Epithelial cell of prostate (primary cell): Measurements from ENCODE around the gene P2RY8.
"Not testable (repeated sequence)": the region's sequence is repeated elsewhere in the genome, so short reads cannot be mapped to it uniquely, and the experiment has no call there.

ENCODE experiments used
- DNase-seq: peaks from one replicate; pipeline ENCODE4 v3.0.0-alpha.2; 2011; ENCODE audit warnings: low read depth, low spot score
- H3K27ac ChIP-seq: fragments of 450-650 bp; 2 replicates; pipeline ENCODE4 v1.5.1; 2017; ENCODE audit warnings: mild to moderate bottlenecking

P2RY8 gene, protein sequence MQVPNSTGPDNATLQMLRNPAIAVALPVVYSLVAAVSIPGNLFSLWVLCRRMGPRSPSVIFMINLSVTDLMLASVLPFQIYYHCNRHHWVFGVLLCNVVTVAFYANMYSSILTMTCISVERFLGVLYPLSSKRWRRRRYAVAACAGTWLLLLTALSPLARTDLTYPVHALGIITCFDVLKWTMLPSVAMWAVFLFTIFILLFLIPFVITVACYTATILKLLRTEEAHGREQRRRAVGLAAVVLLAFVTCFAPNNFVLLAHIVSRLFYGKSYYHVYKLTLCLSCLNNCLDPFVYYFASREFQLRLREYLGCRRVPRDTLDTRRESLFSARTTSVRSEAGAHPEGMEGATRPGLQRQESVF

GRCh38 chrX:1537031-1537715, at the start of gene P2RY8:
Gene P2RY8 (minus strand): TSS chrX:1537185. CDS start chrX:1466558, 70,627 bp downstream.
- DNase-seq: no peak
- H3K27ac ChIP-seq: no peak within 1 kb of the TSS

DNA sequence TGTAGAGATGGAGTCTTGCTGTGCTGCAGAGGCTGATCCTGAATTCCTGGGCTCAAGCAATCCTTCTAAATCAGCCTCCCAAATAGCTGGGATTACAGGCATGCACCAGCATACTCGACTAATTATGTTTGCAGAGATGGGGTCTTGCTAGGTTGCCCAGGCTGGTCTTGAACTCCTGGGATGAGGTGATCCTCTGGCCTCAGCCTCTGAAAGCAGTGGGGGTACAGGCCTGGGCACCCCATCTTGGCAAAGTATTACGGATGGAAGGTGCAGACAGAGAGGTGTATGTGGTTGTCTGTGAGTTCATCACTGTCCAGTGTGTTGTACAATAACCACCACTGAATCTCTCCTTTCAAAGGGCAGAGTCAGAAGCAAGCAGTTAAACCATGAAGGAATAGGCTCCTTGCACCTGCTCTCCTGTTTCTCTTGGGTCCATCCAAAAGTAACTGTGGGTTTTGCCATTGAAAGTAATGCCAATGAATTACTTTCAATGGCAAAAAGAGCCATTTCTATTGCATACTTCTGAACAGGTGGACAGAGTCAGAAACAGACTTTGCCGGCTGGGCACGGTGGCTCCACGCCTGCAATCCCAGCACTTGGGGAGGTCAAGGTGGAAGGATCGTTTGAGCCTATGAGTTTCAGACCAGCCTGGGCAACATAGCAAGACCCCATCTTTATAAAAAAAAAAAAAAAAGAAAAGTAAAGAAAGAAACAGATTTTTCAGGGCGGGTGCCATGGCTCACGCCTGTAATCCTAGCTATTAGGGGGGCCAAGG, 47.4 kb upstream of the P2RY8 start:
- no peak overlapping the region for H3K27ac ChIP-seq
- no peak for DNase-seq

DNA sequence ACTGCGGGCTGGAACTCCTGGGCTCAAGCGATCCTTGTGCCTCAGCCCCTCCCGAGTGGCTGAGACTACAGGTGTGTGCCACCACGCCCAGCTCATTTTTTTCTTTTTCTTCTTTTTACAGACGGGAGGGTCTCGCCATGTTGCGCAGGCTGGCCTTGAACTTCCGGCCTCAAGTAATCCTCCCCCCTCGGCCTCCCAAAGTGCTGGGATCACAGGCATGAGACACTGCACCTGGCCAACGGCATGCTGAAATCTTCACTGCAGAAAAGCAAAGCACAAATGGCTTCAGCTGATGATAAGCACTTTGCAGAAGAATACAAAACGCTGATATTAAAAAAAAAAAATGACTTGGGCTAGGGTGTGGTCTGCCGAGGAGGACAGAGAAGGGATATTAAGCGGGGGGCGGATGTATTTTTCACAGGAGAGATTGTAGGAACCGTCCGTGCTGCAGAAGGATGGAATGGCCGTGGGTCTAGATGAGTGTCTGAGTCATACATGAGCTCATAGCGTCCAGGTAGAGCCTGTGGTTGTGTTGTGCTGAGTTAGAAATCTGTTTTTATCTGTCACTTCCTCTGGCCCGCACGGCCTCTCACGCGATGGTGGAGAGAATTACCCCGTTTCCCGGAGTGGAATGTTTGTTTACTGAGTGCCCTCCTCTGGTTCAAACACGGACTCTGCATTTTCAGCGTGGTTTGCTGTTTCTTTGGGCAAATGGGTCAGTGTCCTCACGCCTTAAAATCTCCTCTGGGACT, 45.9 kb upstream of the P2RY8 start:
- H3K27ac ChIP-seq: peak overlapping the region; percentile 24
- DNase-seq: no peak

- H3K27ac ChIP-seq: no peak overlapping the region
- DNase-seq: no peak
Observed at GRCh38 chrX:1581132-1581531, 44.1 kb upstream of the P2RY8 start.

DNA sequence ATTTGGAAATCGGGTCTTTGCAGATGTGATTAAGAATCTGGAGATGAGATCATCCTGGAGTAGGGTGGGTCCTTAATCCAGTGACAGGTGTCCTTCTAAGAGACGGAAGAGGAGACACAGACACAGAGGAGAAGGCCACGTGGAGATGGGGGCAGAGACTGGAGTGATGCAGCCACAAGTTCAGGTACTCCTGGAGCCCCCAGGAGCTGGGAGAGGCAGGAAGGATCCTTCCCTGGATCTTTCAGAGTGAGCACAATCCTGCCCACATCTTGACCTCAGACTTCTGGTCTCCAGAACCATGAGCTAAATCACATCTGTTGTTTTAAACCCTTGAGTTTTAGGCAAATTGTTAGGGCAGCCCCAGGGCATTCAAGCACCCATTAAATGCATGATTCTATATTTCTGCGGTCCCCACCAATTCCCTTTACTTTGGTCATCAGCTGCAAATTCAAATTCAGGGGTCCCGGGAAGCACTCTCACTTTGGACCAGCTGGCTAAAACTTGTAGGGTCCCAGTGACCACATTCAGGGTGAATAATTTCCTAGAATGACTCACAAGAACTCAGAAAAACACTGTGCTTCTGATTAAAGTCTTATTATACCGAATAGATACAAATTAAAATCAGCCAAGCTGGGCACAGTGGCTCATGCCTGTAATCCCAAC, 41.7 kb upstream of the P2RY8 start:
- no peak for DNase-seq
- H3K27ac ChIP-seq: no peak overlapping the region

- no peak overlapping the region for H3K27ac ChIP-seq
- no peak for DNase-seq
Observed at GRCh38 chrX:1577845-1578244, 40.9 kb upstream of the P2RY8 start.

DNA sequence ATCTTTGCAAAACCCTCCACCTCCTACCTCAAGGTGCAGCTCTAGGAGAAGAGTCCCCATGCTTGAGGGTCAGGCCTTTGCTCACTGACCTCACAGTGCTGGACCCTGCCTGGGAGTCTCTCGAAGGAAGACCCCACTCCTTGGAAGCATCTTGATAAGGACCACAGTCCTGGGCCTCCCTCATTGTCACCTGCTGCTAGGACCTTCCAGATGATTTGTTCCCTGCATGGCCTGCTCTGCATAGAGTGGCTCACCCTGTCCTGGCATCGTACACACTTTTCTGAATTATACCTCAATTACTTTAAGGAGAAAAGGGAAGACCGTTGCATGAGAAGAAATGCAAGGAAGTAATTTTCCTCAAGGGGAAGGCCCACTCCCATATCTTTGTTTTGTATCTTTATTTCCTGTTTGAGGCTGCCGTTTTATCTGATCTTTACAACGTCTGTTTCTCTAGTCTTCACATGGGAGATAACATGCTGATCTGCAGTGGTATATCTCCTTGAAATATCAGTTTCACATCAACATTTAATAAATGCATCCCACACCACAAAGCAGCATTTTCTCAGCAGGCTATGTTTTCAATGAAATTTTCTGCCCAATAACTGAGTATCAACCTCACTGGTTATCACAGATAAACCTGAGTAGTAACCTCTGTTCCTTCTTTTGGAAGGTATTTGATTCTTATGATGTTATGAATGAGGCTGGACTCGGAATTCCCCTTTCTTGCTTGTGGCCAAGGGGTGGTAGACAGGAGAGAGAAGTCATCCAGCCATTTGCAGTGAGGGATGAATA, 39.4 kb upstream of the P2RY8 start:
- H3K27ac ChIP-seq: no peak overlapping the region
- DNase-seq: no peak

GRCh38 chrX:1574181-1574580, 37.2 kb upstream of the P2RY8 start:
- not testable (repeated sequence) for DNase-seq

GRCh38 chrX:1564750-1565683, 28.0 kb upstream of the P2RY8 start:
- no peak for DNase-seq
- H3K27ac ChIP-seq: no peak overlapping the region

More at GRCh38 chrX:1574181-1574580, 37.2 kb upstream of the P2RY8 start:
- not testable (repeated sequence) for H3K27ac ChIP-seq

GRCh38 chrX:1564077-1564476, 27.1 kb upstream of the P2RY8 start:
- H3K27ac ChIP-seq, DNase-seq: not testable (repeated sequence)

GRCh38 chrX:1561164-1561563, 24.2 kb upstream of the P2RY8 start:
- DNase-seq: no peak
- no peak overlapping the region for H3K27ac ChIP-seq

GRCh38 chrX:1558761-1559468, 21.9 kb upstream of the P2RY8 start:
- DNase-seq: no peak
- H3K27ac ChIP-seq: no peak overlapping the region

DNA sequence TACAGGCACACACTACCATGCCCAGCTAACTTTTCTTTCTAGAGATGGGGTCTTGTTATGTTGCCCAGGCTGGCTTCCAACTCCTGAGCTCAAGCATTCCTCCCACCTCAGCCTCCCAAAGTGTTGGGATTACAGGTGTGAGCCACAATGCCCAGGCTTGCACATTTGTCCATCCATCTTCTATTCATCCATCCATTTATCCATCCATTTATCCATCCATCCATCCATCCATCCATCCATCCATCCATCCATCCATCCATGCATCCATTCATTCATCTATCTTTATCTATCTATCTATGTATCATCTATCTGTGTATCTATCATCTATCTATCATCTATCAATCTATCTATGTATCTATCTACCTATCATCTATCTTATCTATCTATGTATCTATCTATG, 20.5 kb upstream of the P2RY8 start:
- not testable (repeated sequence) for DNase-seq, H3K27ac ChIP-seq

GRCh38 chrX:1555370-1555769, 18.4 kb upstream of the P2RY8 start:
- no peak overlapping the region for H3K27ac ChIP-seq
- no peak for DNase-seq

DNA sequence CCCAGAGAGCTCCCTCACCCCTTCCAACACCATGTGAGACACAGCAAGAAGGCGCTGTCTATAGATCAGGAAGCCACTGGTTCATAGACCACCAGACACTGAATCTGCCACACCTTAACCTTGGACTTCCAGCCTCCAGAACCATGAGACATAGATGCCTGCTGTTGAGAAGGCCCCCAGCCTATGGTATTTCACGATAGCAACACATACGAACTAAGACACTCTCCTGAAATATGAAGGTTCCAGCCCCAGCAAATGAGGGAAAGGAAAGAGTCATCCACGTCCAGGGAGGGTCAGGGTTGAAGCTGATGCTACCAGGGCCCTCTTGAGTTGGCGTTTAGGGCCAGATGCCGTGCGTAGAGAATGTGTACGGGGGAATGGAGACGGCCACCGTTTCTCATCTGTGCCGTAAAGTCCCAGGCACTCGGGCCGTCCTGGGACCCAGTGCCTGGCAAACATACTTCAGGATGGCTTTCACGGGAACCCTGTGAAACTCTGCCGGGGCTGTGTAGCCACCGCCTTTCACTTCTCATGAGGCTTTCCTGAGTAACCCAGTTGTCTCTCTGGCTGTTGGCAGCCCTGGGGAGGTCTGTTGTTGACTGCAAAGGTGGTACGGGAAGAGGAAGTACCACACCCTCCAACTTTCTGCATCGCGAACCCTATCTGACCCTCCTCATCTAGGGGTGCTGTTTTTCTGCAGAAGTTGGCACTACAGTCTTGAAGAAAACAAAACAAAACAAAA, 17.7 kb upstream of the P2RY8 start:
- DNase-seq: no peak
- H3K27ac ChIP-seq: no peak overlapping the region

GRCh38 chrX:1551959-1552546, 15.1 kb upstream of the P2RY8 start:
- H3K27ac ChIP-seq: no peak overlapping the region
- DNase-seq: no peak
